H1 (cell line): ENCODE data around the gene ZNF526. TPM values are rescaled to one million over a fixed set of nuclear protein-coding genes. Genes with fewer than 3 reads are reported as not detected.

Experiments used
- CHD7 ChIP-seq: fragments of 300-600 bp; sonication (generic); IDR thresholded peaks from 2 replicates; pipeline ENCODE4 v1.7.1; 2012; ENCODE audit warnings: low read length, moderate library complexity, mild to moderate bottlenecking, inconsistent platforms; ENCODE audit not compliant: insufficient replicate concordance
- CREB1 ChIP-seq: IDR thresholded peaks from 2 replicates; pipeline ENCODE4 v1.6.1; 2012; ENCODE audit warnings: inconsistent platforms
- E2F6 ChIP-seq: IDR thresholded peaks from 2 replicates; pipeline ENCODE4 v1.6.1; 2012; ENCODE audit warnings: inconsistent platforms
- HDAC6 ChIP-seq: IDR thresholded peaks from one replicate; pipeline ENCODE4 v1.7.1; 2012; ENCODE audit warnings: low read depth, mild to moderate bottlenecking, inconsistent platforms, low read length, moderate library complexity
- MAFK ChIP-seq: IDR thresholded peaks from 2 replicates; pipeline ENCODE4 v1.6.1; 2012; ENCODE audit warnings: low read depth, mild to moderate bottlenecking, improper control_type of control experiment, low read length
- RBBP5 ChIP-seq: IDR thresholded peaks from 2 replicates; pipeline ENCODE4 v1.7.1; 2012; ENCODE audit warnings: low read depth, mild to moderate bottlenecking, inconsistent platforms, low read length, moderate library complexity, borderline replicate concordance
- RFX5 ChIP-seq: IDR thresholded peaks from 2 replicates; pipeline ENCODE4 v1.6.1; 2011; ENCODE audit warnings: low read depth, low read length, improper control_type of control experiment, borderline replicate concordance
- SP1 ChIP-seq: IDR thresholded peaks from 2 replicates; pipeline ENCODE4 v1.6.1; 2011; ENCODE audit warnings: low read depth, low read length
- SUZ12 ChIP-seq: fragments of 200-600 bp; sonication (generic); IDR thresholded peaks from 2 replicates; pipeline ENCODE4 v1.6.1; 2012; ENCODE audit warnings: mild to moderate bottlenecking, inconsistent platforms, low read length, moderate library complexity, mixed read lengths
- USF2 ChIP-seq: IDR thresholded peaks from 2 replicates; pipeline ENCODE4 v1.6.1; 2011; ENCODE audit warnings: low read length, improper control_type of control experiment
- polyA plus RNA-seq, 7 experiments: library from polyadenylated mRNA; depleted of rRNA in 3 of 7; stranded (reverse) in 5 of 7; unstranded in 2 of 7; fragments of >200 nt in 5 of 7; fragments of 200-250 nt in 2 of 7; gene quantifications; 1 replicate in 5 of 7; 2 replicates in 1 of 7; 4 replicates in 1 of 7; pipeline versions ENCODE4 v1.2.1 to v1.2.3, GENCODE V29; 2011 to 2013; ENCODE audit warnings: missing spikeins in 2 of 7, mixed read lengths in 2 of 7
- total RNA-seq: library from RNA; stranded (reverse); fragmentation: NEBNext Ultra II Directional; extraction: Animal tissue kit (Norgen Biotek cat#: 25700); gene quantifications from 2 replicates; pipeline ENCODE4 v1.2.1, GENCODE V29; 2021

The ZNF526 gene
- total and polyA plus RNA-seq, 2 of the 8 experiments (the other 6 are each of a cell fraction or from before 2014, with no cell fraction given): 8.4 to 14.1 TPM

- no peak for TF ChIP-seq CHD7
- TF ChIP-seq RFX5: no peak
- TF ChIP-seq HDAC6: no peak
- no peak for TF ChIP-seq USF2
- no peak for TF ChIP-seq SP1
- TF ChIP-seq SUZ12: no peak
- TF ChIP-seq CREB1: no peak
- no peak for TF ChIP-seq E2F6
- no peak for TF ChIP-seq MAFK
- TF ChIP-seq RBBP5: no peak
These were observed 17.7 kb upstream of the ZNF526 start (continued) for GRCh38 chr19:42202290-42202880.
